Kidney epithelial cell (primary cell): ENCODE results near the gene PSMD6. TPM values are rescaled to one million over a fixed set of nuclear protein-coding genes. Genes with fewer than 3 reads are reported as not detected.

ENCODE experiments used
- DNase-seq: peaks from one replicate; pipeline ENCODE4 v3.0.0-alpha.2; 2010; ENCODE audit warnings: low read depth
- H3K27me3 ChIP-seq: 2 replicates; pipeline ENCODE4 v1.6.0; 2011; ENCODE audit warnings: low read length; ENCODE audit not compliant: control insufficient read depth, insufficient read depth
- H3K36me3 ChIP-seq: 2 replicates; pipeline ENCODE4 v1.5.1; 2011; ENCODE audit warnings: low read length; ENCODE audit not compliant: control insufficient read depth, insufficient read depth
- H3K4me3 ChIP-seq: 2 replicates; pipeline ENCODE4 v1.5.1; 2011; ENCODE audit warnings: low read depth, mild to moderate bottlenecking, control low read depth, low read length
- total RNA-seq: library from RNA; depleted of rRNA; stranded (reverse); fragments of >200 nt; gene quantifications from 2 replicates; pipeline ENCODE4 v1.2.3, GENCODE V29; 2015
- TF ChIP-seq, protein P1 (sequence below): IDR thresholded peaks from 2 replicates; pipeline ENCODE4 v1.5.1; 2011; ENCODE audit warnings: mild to moderate bottlenecking, moderate library complexity, low read length, control low read depth, inconsistent platforms; ENCODE audit not compliant: insufficient read depth, poor library complexity, severe bottlenecking

Gene PSMD6
- total RNA-seq, 1 donor from 2014 or later: 97.4 TPM

DNA sequence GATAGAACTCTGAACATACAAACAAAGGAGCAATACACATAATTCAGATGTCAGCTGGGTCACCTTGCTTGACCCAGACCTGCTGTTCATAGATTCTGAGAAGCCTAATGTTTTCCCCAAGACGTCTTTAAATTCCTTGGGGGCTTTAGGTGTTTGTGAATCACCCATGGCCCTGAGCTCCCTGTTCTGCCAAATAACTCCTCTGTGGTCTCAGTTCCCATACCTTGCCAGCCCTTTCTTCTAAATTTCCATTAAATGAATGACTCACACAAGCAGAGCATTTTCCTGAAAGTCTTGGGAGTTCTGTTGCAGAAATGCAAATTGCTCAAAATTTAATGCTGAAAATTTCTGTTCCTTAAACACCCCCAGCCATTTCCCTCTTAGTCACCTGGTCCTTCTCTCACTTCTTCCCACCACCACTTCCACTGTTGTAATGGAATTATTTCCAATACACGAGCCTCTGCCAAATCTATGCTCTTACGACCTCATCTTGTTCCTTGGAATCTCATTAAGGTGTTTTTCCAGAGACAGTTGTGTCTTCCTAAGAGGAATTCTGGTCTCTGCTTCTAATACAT lies 33.4 kb upstream of the PSMD6 start:
- DNase-seq: peak; percentile 61
- no peaks in the 10 kb centered on the region for H3K36me3 ChIP-seq
- H3K4me3 ChIP-seq: no peak overlapping the region
- no peaks in the 10 kb centered on the region for H3K27me3 ChIP-seq
- TF ChIP-seq, protein P1, sequence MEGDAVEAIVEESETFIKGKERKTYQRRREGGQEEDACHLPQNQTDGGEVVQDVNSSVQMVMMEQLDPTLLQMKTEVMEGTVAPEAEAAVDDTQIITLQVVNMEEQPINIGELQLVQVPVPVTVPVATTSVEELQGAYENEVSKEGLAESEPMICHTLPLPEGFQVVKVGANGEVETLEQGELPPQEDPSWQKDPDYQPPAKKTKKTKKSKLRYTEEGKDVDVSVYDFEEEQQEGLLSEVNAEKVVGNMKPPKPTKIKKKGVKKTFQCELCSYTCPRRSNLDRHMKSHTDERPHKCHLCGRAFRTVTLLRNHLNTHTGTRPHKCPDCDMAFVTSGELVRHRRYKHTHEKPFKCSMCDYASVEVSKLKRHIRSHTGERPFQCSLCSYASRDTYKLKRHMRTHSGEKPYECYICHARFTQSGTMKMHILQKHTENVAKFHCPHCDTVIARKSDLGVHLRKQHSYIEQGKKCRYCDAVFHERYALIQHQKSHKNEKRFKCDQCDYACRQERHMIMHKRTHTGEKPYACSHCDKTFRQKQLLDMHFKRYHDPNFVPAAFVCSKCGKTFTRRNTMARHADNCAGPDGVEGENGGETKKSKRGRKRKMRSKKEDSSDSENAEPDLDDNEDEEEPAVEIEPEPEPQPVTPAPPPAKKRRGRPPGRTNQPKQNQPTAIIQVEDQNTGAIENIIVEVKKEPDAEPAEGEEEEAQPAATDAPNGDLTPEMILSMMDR: no peak

DNA sequence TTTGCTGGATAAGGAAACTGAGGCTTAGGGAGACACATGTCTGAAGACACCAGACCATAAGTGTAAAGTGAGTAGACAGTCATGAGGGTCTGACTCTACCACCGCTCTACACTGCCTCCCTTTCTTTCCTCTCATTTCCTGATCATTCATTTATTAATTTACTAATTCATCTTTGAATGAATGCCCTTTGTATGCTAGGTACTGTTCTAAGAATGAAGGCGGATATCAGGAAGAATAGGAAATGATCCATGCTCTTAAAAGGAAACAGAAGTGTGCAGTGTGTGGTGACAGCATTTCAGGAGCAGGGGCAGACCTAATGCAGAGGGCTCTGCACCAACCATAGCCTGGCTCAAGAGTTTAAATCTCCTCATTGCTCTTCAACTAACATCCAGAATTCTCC lies 31.8 kb upstream of the PSMD6 start:
- DNase-seq: no peak
- no peak overlapping the region for H3K4me3 ChIP-seq
- H3K36me3 ChIP-seq: no peaks in the 10 kb centered on the region
- TF ChIP-seq, protein P1: no peak
- no peaks in the 10 kb centered on the region for H3K27me3 ChIP-seq

DNA sequence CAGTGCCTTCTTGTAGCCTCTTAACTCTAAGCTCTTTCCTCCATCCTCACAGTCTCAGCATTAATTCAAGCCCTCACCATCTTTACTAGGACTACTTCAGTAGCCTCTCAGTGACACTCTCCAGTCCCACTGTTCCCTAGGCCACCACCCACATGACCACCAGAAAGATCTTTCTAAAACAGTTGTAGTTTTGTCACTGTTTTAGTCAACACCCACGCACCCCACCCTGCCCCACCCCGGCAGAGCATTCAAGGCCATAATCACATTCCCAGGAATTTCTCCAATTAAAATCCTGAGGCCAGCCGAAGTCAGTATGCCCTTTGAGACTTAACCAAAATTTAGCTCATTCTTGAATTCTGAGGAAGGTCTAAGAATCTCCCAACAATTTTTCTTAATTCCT lies 31.2 kb upstream of the PSMD6 start:
- TF ChIP-seq, protein P1: no peak
- no peak for DNase-seq
- no peaks in the 10 kb centered on the region for H3K36me3 ChIP-seq
- no peak overlapping the region for H3K4me3 ChIP-seq
- no peaks in the 10 kb centered on the region for H3K27me3 ChIP-seq

DNA sequence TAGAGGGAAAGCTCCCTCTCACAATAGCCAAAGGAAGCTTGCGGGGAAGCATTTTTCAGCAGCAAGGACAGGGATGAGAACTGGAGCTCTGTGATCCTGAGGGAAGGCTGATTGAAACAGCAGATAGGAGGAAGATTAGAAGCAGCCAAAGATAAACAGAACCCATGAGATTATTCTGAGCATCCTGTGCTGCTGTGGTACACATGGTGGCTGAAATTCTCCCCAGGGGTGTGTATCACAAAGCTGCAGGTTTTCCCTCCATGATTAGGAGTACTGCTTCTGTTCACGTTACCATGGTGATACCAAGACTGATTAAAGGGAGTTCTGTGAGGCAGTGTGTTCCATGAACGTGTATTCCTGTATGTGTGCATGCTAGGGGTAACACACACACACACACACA lies 30.3 kb upstream of the PSMD6 start:
- H3K36me3 ChIP-seq: no peaks in the 10 kb centered on the region
- DNase-seq: no peak
- TF ChIP-seq, protein P1: no peak
- no peak overlapping the region for H3K4me3 ChIP-seq
- no peaks in the 10 kb centered on the region for H3K27me3 ChIP-seq

DNA sequence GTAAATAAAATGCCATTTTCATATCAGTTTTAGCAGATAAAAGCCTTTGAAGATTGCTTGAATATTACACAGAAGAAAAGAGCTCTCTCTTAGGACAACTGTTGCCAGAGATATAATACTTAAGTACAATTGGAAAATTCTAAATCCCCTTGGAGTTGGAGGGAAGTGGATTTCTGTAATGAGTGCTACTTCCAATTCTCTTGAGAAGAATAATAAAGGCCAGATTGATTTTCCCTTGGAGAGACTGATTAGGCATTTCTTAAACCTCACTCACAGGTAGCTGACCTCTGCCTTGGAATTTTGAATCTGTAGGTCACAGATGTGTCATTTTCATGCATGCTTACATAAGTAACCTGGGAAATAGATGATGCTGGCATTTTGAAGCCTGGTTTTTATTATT lies 29.8 kb upstream of the PSMD6 start:
- H3K27me3 ChIP-seq: no peaks in the 10 kb centered on the region
- TF ChIP-seq, protein P1: no peak
- no peaks in the 10 kb centered on the region for H3K36me3 ChIP-seq
- no peak overlapping the region for H3K4me3 ChIP-seq
- no peak for DNase-seq

DNA sequence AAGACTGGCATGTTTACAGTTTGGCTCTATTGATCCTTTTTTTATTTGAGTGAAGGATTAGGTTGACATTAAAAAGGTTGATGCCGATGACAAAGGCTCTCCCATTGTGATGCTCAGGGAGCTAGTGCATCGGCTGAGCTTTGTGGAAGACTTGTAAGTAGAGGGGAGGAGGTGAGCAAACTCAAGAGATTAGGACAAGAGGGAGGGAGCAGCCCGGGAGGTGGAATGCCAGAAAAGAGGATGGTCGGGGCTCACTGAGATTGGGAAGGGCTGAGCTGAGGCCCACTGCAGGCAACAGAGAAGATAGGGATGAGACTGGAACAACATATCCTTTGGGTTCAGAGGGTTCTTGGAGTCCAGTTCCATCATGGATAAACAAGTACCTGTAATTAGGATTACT lies 26.5 kb upstream of the PSMD6 start:
- TF ChIP-seq, protein P1: no peak
- no peaks in the 10 kb centered on the region for H3K36me3 ChIP-seq
- no peaks in the 10 kb centered on the region for H3K27me3 ChIP-seq
- no peak for DNase-seq
- H3K4me3 ChIP-seq: no peak overlapping the region
